ENCODE results near the gene ST3GAL6. TPM values are rescaled to one million over a fixed set of nuclear protein-coding genes. Genes with fewer than 3 reads are reported as not detected.

Gene ST3GAL6
- total and polyA plus RNA-seq, 2 of the 8 experiments (the other 6 are each of a cell fraction or from before 2014, with no cell fraction given): 3.3 to 6.1 TPM

DNA sequence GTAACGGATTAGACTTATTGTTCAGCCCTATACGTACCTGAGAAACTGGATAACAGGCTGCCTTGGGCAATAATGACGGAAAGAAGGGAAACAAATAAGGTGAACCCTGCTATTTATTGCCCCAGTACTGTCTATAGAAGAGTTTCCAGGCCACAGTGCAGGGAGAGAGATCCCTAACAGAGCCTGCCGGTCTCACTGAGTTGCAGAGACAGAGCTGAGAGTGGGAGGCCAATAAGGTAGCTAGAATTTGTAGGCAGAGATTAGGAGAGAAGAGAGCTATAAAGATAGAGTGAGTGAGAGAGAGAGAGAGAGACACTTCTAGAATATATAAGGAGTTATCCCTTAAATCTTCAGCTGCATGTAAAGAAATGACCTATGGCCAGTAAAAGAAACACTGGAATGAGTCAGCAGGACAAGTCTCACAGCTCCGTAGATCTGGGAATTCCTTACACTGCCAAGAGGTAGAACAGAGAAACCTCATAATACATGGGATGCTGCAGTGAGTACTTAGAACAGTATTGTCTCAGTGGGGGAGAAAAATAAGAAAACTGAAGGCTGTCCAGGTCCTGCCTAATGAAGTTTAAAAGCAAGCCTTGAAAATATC, 51.8 kb downstream of the ST3GAL6 start:
- H3K79me2 ChIP-seq (ENCODE audit: control insufficient read depth in 1 of 2, insufficient read depth in 2 of 2, low read length in 2 of 2): no peaks in the 10 kb centered on the region
- no peak overlapping the region for H2AK5ac ChIP-seq (ENCODE audit: low read depth, low read length)
- DNase-seq (ENCODE audit: low read depth in 1 of 2, low spot score in 2 of 2) (no peak), FAIRE-seq (no peak)
- H3K79me1 ChIP-seq (ENCODE audit: low read depth, low read length): no peaks in the 10 kb centered on the region
- H4K8ac ChIP-seq (ENCODE audit: extremely low read depth, insufficient read depth, low read length): no peak overlapping the region
- H3K18ac ChIP-seq (ENCODE audit: extremely low read depth, low read length): no peak overlapping the region
- H2AFZ ChIP-seq (ENCODE audit: low read length): no peak overlapping the region
- 88% methylated on average over 5 of the region's 5 CpGs; no CpG with 5 or more reads in 1 of the 2 experiments for WGBS, 2 experiments (ENCODE audit: extremely low coverage in 1 of 2, insufficient coverage in 1 of 2, insufficient read length in 1 of 2, insufficient replicate concordance in 2 of 2, low coverage in 1 of 2, low lambda C conversion rate in 2 of 2, missing lambda C conversion rate in 1 of 2)
- no peak overlapping the region for H2BK20ac ChIP-seq (ENCODE audit: low read length)
- TF ChIP-seq BRCA1 (IDR thresholded peaks at IDR 0.05; ENCODE audit: low read depth, low read length) (no peak), POLR2A (IDR thresholded peaks at IDR 0.05; ENCODE audit: control extremely low read depth in 1 of 2, low read depth in 2 of 2, low read length in 2 of 2) (no peak), MAFK (IDR thresholded peaks at IDR 0.05; ENCODE audit: low read depth, low read length) (0 out of 2 replicates have a peak, but pooled peaks have one; percentile 17), SIN3A (conservative IDR thresholded peaks at IDR 0.05 in 1 of 2, IDR thresholded peaks at IDR 0.05 in 1 of 2; ENCODE audit: low read depth in 1 of 2, low read length in 2 of 2) (no peak), SIRT6 (IDR thresholded peaks at IDR 0.05; ENCODE audit: low read length) (no peak)
- H2BK5ac ChIP-seq (ENCODE audit: low read depth, low read length): no peak overlapping the region
- no peaks in the 10 kb centered on the region for H3K23me2 ChIP-seq (ENCODE audit: low read depth, low read length)
- H2BK15ac ChIP-seq (ENCODE audit: low read length): no peak overlapping the region
- H3K4me2 ChIP-seq (ENCODE audit: insufficient read depth in 1 of 2, low read depth in 2 of 2, low read length in 2 of 2): no peak overlapping the region
- H3K9ac ChIP-seq (replicated peaks in 1 of 4; ENCODE audit: extremely low read depth in 1 of 4, low read depth in 3 of 4, low read length in 3 of 4): no peak overlapping the region
- no peaks in the 10 kb centered on the region for H3K27me3 ChIP-seq (replicated peaks in 1 of 4; ENCODE audit: control insufficient read depth in 3 of 4, extremely low read depth in 1 of 4, insufficient read depth in 3 of 4, low read length in 3 of 4)
- H3K27ac ChIP-seq (ENCODE audit: low read depth, low read length): no peak overlapping the region
- no peak overlapping the region for H3K4ac ChIP-seq (replicated peaks; ENCODE audit: insufficient read length, low read depth, low read length)
- no peak overlapping the region for H4K5ac ChIP-seq (ENCODE audit: insufficient read length, low read depth, low read length)
- no peak overlapping the region for H3K4me3 ChIP-seq (ENCODE audit: extremely low read depth in 1 of 4, insufficient read depth in 2 of 4, low read depth in 3 of 4, low read length in 4 of 4)
- CTCF ChIA-PET (ENCODE audit: partially characterized antibody): interaction anchor here (0.8 to 7.5 kb wide), 8 partner anchors 10 to 218 kb away, joined by 3 to 146 read pairs (median 8); partner anchors contain the start of gene DCBLD2
- POLR2A ChIA-PET (ENCODE audit: partially characterized antibody): no interaction called here
- no peak overlapping the region for H2BK120ac ChIP-seq (replicated peaks; ENCODE audit: low read depth, low read length)
- H3K56ac ChIP-seq (replicated peaks; ENCODE audit: insufficient read length, low read depth, low read length): no peak overlapping the region
- peaks cover 0 to 35% (median 11%) of the 10 kb centered on the region in 4 experiments; a peak in 7 of 8 replicates for H3K36me3 ChIP-seq (ENCODE audit: control insufficient read depth in 2 of 4, insufficient read depth in 4 of 4, low read length in 3 of 4)
- H4K91ac ChIP-seq (replicated peaks; ENCODE audit: insufficient read length, low read length): no peak overlapping the region
- H3K9me3 ChIP-seq (ENCODE audit: insufficient read depth in 2 of 2, low read depth in 1 of 2, low read length in 1 of 2): no peaks in the 10 kb centered on the region
- no peak overlapping the region for H3K23ac ChIP-seq (ENCODE audit: insufficient read length)
- peaks cover 0 to 2% of the 10 kb centered on the region in 2 experiments for H4K20me1 ChIP-seq (replicated peaks in 1 of 2; ENCODE audit: control insufficient read depth in 1 of 2, insufficient read depth in 2 of 2, low read length in 2 of 2)
- no peaks in the 10 kb centered on the region; a peak in 1 of 7 replicates for H3K4me1 ChIP-seq (replicated peaks in 1 of 4; ENCODE audit: control insufficient read depth in 3 of 4, insufficient read depth in 4 of 4, low read length in 3 of 4)
- no peak overlapping the region for H3K14ac ChIP-seq (ENCODE audit: insufficient read length)
- H2BK12ac ChIP-seq (ENCODE audit: low read depth, low read length): no peak overlapping the region
